BE2C (cell line): ENCODE data around the gene ZNF77.
"Not testable (repeated sequence)": the region's sequence is repeated elsewhere in the genome, so short reads cannot be mapped to it uniquely, and the experiment has no call there.

Experiments used
- DNase-seq: peaks from one replicate; pipeline ENCODE4 v3.0.0-alpha.2; 2020
- H3K27me3 ChIP-seq: fragments of 250-450 bp; sonication (Bioruptor Pico); 2 replicates; pipeline ENCODE4 v1.5.1; 2020; ENCODE audit warnings: mild to moderate bottlenecking
- H3K36me3 ChIP-seq: fragments of 250-450 bp; sonication (Bioruptor Pico); 2 replicates; pipeline ENCODE4 v1.5.1; 2020; ENCODE audit warnings: mild to moderate bottlenecking
- H3K4me1 ChIP-seq: fragments of 250-450 bp; sonication (Bioruptor Pico); 2 replicates; pipeline ENCODE4 v1.5.1; 2020
- H3K4me3 ChIP-seq: 2 replicates; pipeline ENCODE4 v1.5.1; 2011; ENCODE audit warnings: low read depth, low read length
- H3K9me3 ChIP-seq: fragments of 250-450 bp; sonication (Bioruptor Pico); 2 replicates; pipeline ENCODE4 v1.5.1; 2020
- CTCF ChIP-seq: IDR thresholded peaks from 2 replicates; pipeline ENCODE4 v1.5.1; 2012; ENCODE audit warnings: mild to moderate bottlenecking, low read depth, low read length

Gene ZNF77

GRCh38 chr19:2974342-2975041 lies 29.7 kb upstream of the ZNF77 start:
- no peaks in the 10 kb centered on the region for H3K27me3 ChIP-seq
- H3K4me3 ChIP-seq = no peak overlapping the region
- no peak for DNase-seq
- H3K9me3 ChIP-seq = no peaks in the 10 kb centered on the region
- H3K36me3 ChIP-seq = no peaks in the 10 kb centered on the region
- peaks cover 5% of the 10 kb centered on the region for H3K4me1 ChIP-seq
- TF ChIP-seq CTCF = no peak

- no peak for DNase-seq
- Histone ChIP-seq H3K9me3 (no peaks in the 10 kb centered on the region), H3K27me3 (no peaks in the 10 kb centered on the region), H3K36me3 (no peaks in the 10 kb centered on the region), H3K4me1 (peaks cover 9% of the 10 kb centered on the region), H3K4me3 (no peak overlapping the region)
- no peak for TF ChIP-seq CTCF
These were observed 28.5 kb upstream of the ZNF77 start for GRCh38 chr19:2973229-2973628.

- H3K4me3 ChIP-seq = no peak overlapping the region
- no peaks in the 10 kb centered on the region for H3K9me3 ChIP-seq
- DNase-seq = no peak
- TF ChIP-seq CTCF = no peak
- peaks cover 8% of the 10 kb centered on the region for H3K4me1 ChIP-seq
- no peaks in the 10 kb centered on the region for H3K27me3 ChIP-seq
- no peaks in the 10 kb centered on the region for H3K36me3 ChIP-seq
These were observed 25.5 kb upstream of the ZNF77 start for GRCh38 chr19:2970201-2970835.

GRCh38 chr19:2969104-2969504 lies 24.3 kb upstream of the ZNF77 start:
- no peak overlapping the region for H3K4me3 ChIP-seq
- peak; percentile 87 for DNase-seq
- H3K36me3 ChIP-seq = no peaks in the 10 kb centered on the region
- no peaks in the 10 kb centered on the region for H3K27me3 ChIP-seq
- no peaks in the 10 kb centered on the region for H3K9me3 ChIP-seq
- no peak; the same call in 1 of the 2 replicates for TF ChIP-seq CTCF
- peaks cover 8% of the 10 kb centered on the region for H3K4me1 ChIP-seq

GRCh38 chr19:2967972-2968371 lies 23.2 kb upstream of the ZNF77 start:
- no peak for DNase-seq
- H3K4me3 ChIP-seq = no peak overlapping the region
- TF ChIP-seq CTCF = no peak
- no peaks in the 10 kb centered on the region for H3K27me3 ChIP-seq
- H3K36me3 ChIP-seq = no peaks in the 10 kb centered on the region
- peaks cover 8% of the 10 kb centered on the region for H3K4me1 ChIP-seq
- H3K9me3 ChIP-seq = no peaks in the 10 kb centered on the region

- no peak for TF ChIP-seq CTCF
- no peaks in the 10 kb centered on the region for H3K27me3 ChIP-seq
- no peak for DNase-seq
- no peak overlapping the region for H3K4me3 ChIP-seq
- no peaks in the 10 kb centered on the region for H3K36me3 ChIP-seq
- H3K4me1 ChIP-seq = peaks cover 8% of the 10 kb centered on the region
- no peaks in the 10 kb centered on the region for H3K9me3 ChIP-seq
These were observed 20.1 kb upstream of the ZNF77 start for GRCh38 chr19:2964874-2965273.

- not testable (repeated sequence) for H3K9me3 ChIP-seq, DNase-seq, H3K4me1 ChIP-seq, H3K27me3 ChIP-seq, H3K4me3 ChIP-seq, H3K36me3 ChIP-seq
These were observed 18.9 kb upstream of the ZNF77 start for GRCh38 chr19:2963631-2964030.
